A549 (cell line): ENCODE data around the gene NYAP2. TPM values are rescaled to one million over a fixed set of nuclear protein-coding genes. Genes with fewer than 3 reads are reported as not detected.

ENCODE experiments used
- ATAC-seq, 2 experiments: fragments of 200-7000 bp in 1 of 2; fragments of >200 bp in 1 of 2; cut with Nextera tagmentation in 1 of 2; cut with Tn5 transposase in 1 of 2; 3 replicates each; pipeline versions ENCODE4 v1.8.0 to v1.9.1; 2018 to 2020; ENCODE audit warnings: mild to moderate bottlenecking in 1 of 2, moderate library complexity in 1 of 2
- CTCF ChIA-PET: fragments of 300-600 bp; sonication (Branson Sonifier 250); formaldehyde crosslinking; extraction: SDS; loops from one replicate; lab custom pipeline; 2021; ENCODE audit warnings: antibody characterized with exemption, inconsistent platforms; lab: Yijun Ruan, JAX
- POLR2A ChIA-PET: fragments of 350-600 bp; formaldehyde crosslinking; extraction: SDS; loops from one replicate; lab custom pipeline; 2021; ENCODE audit warnings: antibody characterized with exemption, inconsistent platforms; lab: Yijun Ruan, JAX
- DNase-seq, 2 experiments: peaks; one replicate each; pipeline versions ENCODE4 v3.0.0 to v3.0.0-alpha.2; 2011 to 2016; ENCODE audit warnings: low read depth in 1 of 2, low spot score in 1 of 2
- FAIRE-seq: peaks from 2 replicates; lab custom pipeline; 2011; peaks lifted over from hg19 to GRCh38; lab: Jason Lieb, UNC
- H3K27ac ChIP-seq, 2 experiments: fragments of >200 bp; sonication (Bioruptor Twin); formaldehyde crosslinking; 3 replicates each; pipeline ENCODE4 v1.5.1; 2016 to 2017
- H3K4me1 ChIP-seq: fragments of >200 bp; sonication (Bioruptor Twin); formaldehyde crosslinking; 3 replicates; pipeline ENCODE4 v1.6.1; 2016
- H3K4me2 ChIP-seq: fragments of >200 bp; sonication (Bioruptor Twin); formaldehyde crosslinking; 3 replicates; pipeline ENCODE4 v1.6.1; 2016
- H3K4me3 ChIP-seq: fragments of >200 bp; sonication (Bioruptor Twin); formaldehyde crosslinking; 3 replicates; pipeline ENCODE4 v1.5.1; 2016
- H3K9me3 ChIP-seq: fragments of >200 bp; sonication (Bioruptor Twin); formaldehyde crosslinking; 3 replicates; pipeline ENCODE4 v1.6.1; 2016
- ATOH8 ChIP-seq: fragments of 250-450 bp; sonication (Bioruptor Pico); IDR thresholded peaks from 2 replicates; pipeline ENCODE4 v1.5.0; 2020; ENCODE audit warnings: low read depth, mild to moderate bottlenecking, moderate library complexity
- BCL3 ChIP-seq: fragments of >200 bp; sonication (Bioruptor Twin); formaldehyde crosslinking; IDR thresholded peaks from 3 replicates; pipeline ENCODE4 v1.6.1; 2016
- BHLHE40 ChIP-seq: IDR thresholded peaks from 2 replicates; pipeline ENCODE4 v1.6.1; 2012; ENCODE audit warnings: low read depth, low read length, inconsistent platforms
- CBX2 ChIP-seq: fragments of 200-600 bp; sonication (generic); IDR thresholded peaks from 2 replicates; pipeline ENCODE4 v1.6.1; 2016; ENCODE audit warnings: low read depth, mild to moderate bottlenecking, borderline replicate concordance
- E2F6 ChIP-seq: IDR thresholded peaks from 2 replicates; pipeline ENCODE4 v1.6.1; 2012; ENCODE audit warnings: low read depth, borderline replicate concordance
- EHF ChIP-seq: fragments of 250-450 bp; sonication (Bioruptor Pico); IDR thresholded peaks from 2 replicates; pipeline ENCODE4 v1.5.0; 2020; ENCODE audit warnings: mild to moderate bottlenecking
- FOSL2 ChIP-seq, 2 experiments: fragments of 450-650 bp in 1 of 2; fragments of >200 bp in 1 of 2; sonication (Bioruptor Twin) in 1 of 2; formaldehyde crosslinking; IDR thresholded peaks; 2 replicates each; pipeline versions ENCODE4 v1.5.0 to v1.6.1; 2016 to 2020; ENCODE audit warnings: mild to moderate bottlenecking in 1 of 2, moderate library complexity in 1 of 2
- GATA3 ChIP-seq: IDR thresholded peaks from 2 replicates; pipeline ENCODE4 v1.6.1; 2012; ENCODE audit warnings: borderline replicate concordance
- HEYL ChIP-seq: fragments of 250-450 bp; sonication (Bioruptor Pico); IDR thresholded peaks from 2 replicates; pipeline ENCODE4 v1.8.0; 2021; ENCODE audit warnings: mild to moderate bottlenecking, moderate library complexity
- HOXB5 ChIP-seq: fragments of 250-450 bp; sonication (Bioruptor Pico); IDR thresholded peaks from 2 replicates; pipeline ENCODE4 v1.5.0; 2020; ENCODE audit warnings: mild to moderate bottlenecking, moderate library complexity
- JUNB ChIP-seq: fragments of >200 bp; sonication (Bioruptor Twin); formaldehyde crosslinking; IDR thresholded peaks from 2 replicates; pipeline ENCODE4 v1.6.1; 2016
- KDM1A ChIP-seq: fragments of 200-600 bp; sonication (generic); IDR thresholded peaks from 2 replicates; pipeline ENCODE4 v1.6.1; 2016; ENCODE audit warnings: low read depth, mild to moderate bottlenecking
- MAFK ChIP-seq: fragments of 450-650 bp; IDR thresholded peaks from 2 replicates; pipeline ENCODE4 v1.6.1; 2014; ENCODE audit not compliant: partially characterized antibody
- MYC ChIP-seq: IDR thresholded peaks from 2 replicates; pipeline ENCODE4 v1.6.1; 2012; ENCODE audit warnings: mild to moderate bottlenecking, inconsistent platforms, low read length, improper control_type of control experiment, borderline replicate concordance
- NPAS2 ChIP-seq: fragments of 250-450 bp; sonication (Bioruptor Pico); IDR thresholded peaks from 2 replicates; pipeline ENCODE4 v1.8.0; 2022; ENCODE audit warnings: mild to moderate bottlenecking, moderate library complexity, borderline replicate concordance
- NR3C1 ChIP-seq: fragments of >200 bp; sonication (Bioruptor Twin); formaldehyde crosslinking; IDR thresholded peaks from 3 replicates; pipeline ENCODE4 v1.6.1; 2017
- PHF8 ChIP-seq: fragments of 200-600 bp; sonication (generic); IDR thresholded peaks from 2 replicates; pipeline ENCODE4 v1.6.1; 2016; ENCODE audit warnings: low read depth, mild to moderate bottlenecking, antibody characterized with exemption, moderate library complexity, borderline replicate concordance
- REST ChIP-seq: fragments of 200-600 bp; sonication (generic); IDR thresholded peaks from 2 replicates; pipeline ENCODE4 v1.6.1; 2016; ENCODE audit warnings: antibody characterized with exemption, mild to moderate bottlenecking, moderate library complexity
- TFCP2L1 ChIP-seq: fragments of 250-450 bp; sonication (Bioruptor Pico); IDR thresholded peaks from 2 replicates; pipeline ENCODE4 v1.5.0; 2021; ENCODE audit warnings: mild to moderate bottlenecking
- USF2 ChIP-seq: fragments of 450-650 bp; IDR thresholded peaks from 2 replicates; pipeline ENCODE4 v1.6.1; 2014; ENCODE audit warnings: antibody characterized with exemption
- ZNF302 ChIP-seq: fragments of 250-450 bp; sonication (Bioruptor Pico); IDR thresholded peaks from 2 replicates; pipeline ENCODE4 v1.9.0; 2021; ENCODE audit warnings: inconsistent platforms, mild to moderate bottlenecking, moderate library complexity
- ZSCAN20 ChIP-seq: fragments of 250-450 bp; sonication (Bioruptor Pico); IDR thresholded peaks from 2 replicates; pipeline ENCODE4 v1.8.0; 2022; ENCODE audit warnings: mild to moderate bottlenecking, moderate library complexity
- WGBS: methylation state at CpG from one replicate; pipeline ENCODE4 v1.1.6; 2017; ENCODE audit errors: missing lambda C conversion rate; 5-methylcytosine and 5-hydroxymethylcytosine counted together
- polyA plus RNA-seq, 4 experiments: library from polyadenylated mRNA; depleted of rRNA in 3 of 4; stranded (reverse); fragments of >200 nt; fragmentation: RNase III in 1 of 4; extraction: RNeasy Plus Mini Kit Qiagen cat#74134 plus additional on column Dnase treatment in 1 of 4; gene quantifications; 2 replicates in 3 of 4; 3 replicates in 1 of 4; pipeline ENCODE4 v1.2.3, GENCODE V29; 2011 to 2017

NYAP2 gene
- polyA plus RNA-seq, 2 of the 4 experiments (the other 2 are of a cell fraction): 0.01 TPM; not detected in 1

- no peak for TF ChIP-seq FOSL2 (IDR thresholded peaks at IDR 0.05)
- no peak for TF ChIP-seq FOSL2 (CRISPR knock-in tag; IDR thresholded peaks at IDR 0.05)
- no peak for TF ChIP-seq MYC
- TF ChIP-seq PHF8: no peak
- TF ChIP-seq GATA3: no peak
- TF ChIP-seq MAFK: no peak
- TF ChIP-seq HEYL (CRISPR knock-in tag): no peak
- no peak for TF ChIP-seq ZNF302
- no peak for TF ChIP-seq NR3C1
- TF ChIP-seq BHLHE40: no peak
- TF ChIP-seq EHF (CRISPR knock-in tag): no peak
- no peak for TF ChIP-seq JUNB
- TF ChIP-seq CBX2: no peak
Measured at GRCh38 chr2:225415792-225416191, 16.3 kb downstream of the NYAP2 start (continued).

- CTCF ChIA-PET: interaction anchor here (1.3 kb wide), 1 partner anchor 15 kb away, joined by 4 read pairs; no protein-coding TSS in a partner anchor
- DNase-seq: no peak
- no peak overlapping the region for H3K27ac ChIP-seq
- ATAC-seq: no peak
- WGBS: 25% methylated on average over 3 of the region's 3 CpGs
- H3K4me1 ChIP-seq: no peaks in the 10 kb centered on the region
- FAIRE-seq: no peak
- POLR2A ChIA-PET: no interaction called here
- H3K9me3 ChIP-seq: no peaks in the 10 kb centered on the region
- no peak overlapping the region for H3K4me2 ChIP-seq
- TF ChIP-seq TFCP2L1 (CRISPR knock-in tag): no peak
- no peak for TF ChIP-seq E2F6
- no peak for TF ChIP-seq ATOH8 (CRISPR knock-in tag)
- TF ChIP-seq PHF8: no peak
- TF ChIP-seq BCL3: no peak
- no peak for TF ChIP-seq NPAS2
- TF ChIP-seq ZSCAN20 (CRISPR knock-in tag): no peak
- TF ChIP-seq KDM1A: no peak
- no peak for TF ChIP-seq REST
- no peak for TF ChIP-seq GATA3
- TF ChIP-seq HOXB5 (CRISPR knock-in tag): no peak
- no peak for TF ChIP-seq USF2
- H3K4me3 ChIP-seq: no peak overlapping the region
Measured at GRCh38 chr2:225416616-225417367, 17.3 kb downstream of the NYAP2 start.
